Suprapubic skin (tissue), 4 donors: Measurements from ENCODE around the gene BCKDHB. TPM values are rescaled to one million over a fixed set of nuclear protein-coding genes. Genes with fewer than 3 reads are reported as not detected.

Experiments used
- DNase-seq, 2 donors: peaks; one replicate each; pipeline ENCODE4 v3.0.0-alpha.2; 2019; ENCODE audit warnings: low spot score in 2 of 2
- H3K27ac ChIP-seq: fragments of 200-600 bp; sonication (generic); one replicate; pipeline ENCODE4 v1.5.1; 2019
- H3K27me3 ChIP-seq: fragments of 200-600 bp; sonication (generic); one replicate; pipeline ENCODE4 v1.5.1; 2019
- H3K36me3 ChIP-seq: fragments of 200-600 bp; sonication (generic); one replicate; pipeline ENCODE4 v1.5.1; 2019
- H3K4me1 ChIP-seq: fragments of 200-600 bp; sonication (generic); one replicate; pipeline ENCODE4 v1.5.1; 2019
- H3K4me3 ChIP-seq: fragments of 200-600 bp; sonication (generic); one replicate; pipeline ENCODE4 v1.5.1; 2019; ENCODE audit warnings: mild to moderate bottlenecking
- H3K9me3 ChIP-seq: fragments of 200-600 bp; sonication (generic); one replicate; pipeline ENCODE4 v1.5.1; 2019
- CTCF ChIP-seq, 2 donors: fragments of 200-600 bp in 1 of 2; fragments of 450-650 bp in 1 of 2; sonication (generic) in 1 of 2; IDR thresholded peaks; one replicate each; pipeline ENCODE4 v1.5.1; 2016 to 2019; ENCODE audit warnings: antibody characterized with exemption in 2 of 2, mild to moderate bottlenecking in 1 of 2, moderate library complexity in 1 of 2
- EP300 ChIP-seq: sonication (generic); formaldehyde crosslinking; IDR thresholded peaks from one replicate; pipeline ENCODE4 v1.6.1; 2017; ENCODE audit warnings: antibody characterized with exemption
- POLR2A ChIP-seq, 2 donors: fragments of 450-650 bp; IDR thresholded peaks; one replicate each; pipeline ENCODE4 v1.6.1; 2017; ENCODE audit warnings: antibody characterized with exemption in 2 of 2, mild to moderate bottlenecking in 2 of 2, moderate library complexity in 2 of 2
- POLR2AphosphoS5 ChIP-seq, 3 donors: sonication (generic); formaldehyde crosslinking; IDR thresholded peaks; one replicate each; pipeline ENCODE4 v1.6.1; 2017; ENCODE audit warnings: antibody characterized with exemption in 3 of 3
- WGBS: methylation state at CpG from one replicate; pipeline ENCODE4 v1.1.5; 2018; 5-methylcytosine and 5-hydroxymethylcytosine counted together
- total RNA-seq, 4 donors: library from RNA; depleted of rRNA; stranded (reverse); fragments of >200 nt; gene quantifications; one replicate each; pipeline ENCODE4 v1.1.0, GENCODE V29; 2016

BCKDHB gene
- total RNA-seq, 4 donors from 2014 or later = 10.5 to 17.2 (median 14.1) TPM

- no peaks in the 10 kb centered on the region for H3K9me3 ChIP-seq
- DNase-seq = no peak
- H3K4me1 ChIP-seq = no peaks in the 10 kb centered on the region
- H3K27me3 ChIP-seq = no peaks in the 10 kb centered on the region
- H3K4me3 ChIP-seq = no peak overlapping the region
- TF ChIP-seq POLR2A (IDR thresholded peaks at IDR 0.05) (no peak), CTCF (IDR thresholded peaks at IDR 0.05) (no peak), POLR2AphosphoS5 (IDR thresholded peaks at IDR 0.05) (no peak), EP300 (no peak)
- 95% methylated on average over 1 of the region's 1 CpG for WGBS
- H3K27ac ChIP-seq = no peak overlapping the region
- no peaks in the 10 kb centered on the region for H3K36me3 ChIP-seq
These were observed 55.0 kb downstream of the BCKDHB start for GRCh38 chr6:80161434-80161833.

GRCh38 chr6:80163754-80164187 lies 57.3 kb downstream of the BCKDHB start:
- no peak for TF ChIP-seq EP300
- no peak for DNase-seq
- WGBS = 57% methylated on average over 3 of the region's 3 CpGs
- H3K4me3 ChIP-seq = no peak overlapping the region
- no peaks in the 10 kb centered on the region for H3K9me3 ChIP-seq
- no peak overlapping the region for H3K27ac ChIP-seq
- H3K36me3 ChIP-seq = no peaks in the 10 kb centered on the region
- H3K27me3 ChIP-seq = no peaks in the 10 kb centered on the region
- no peaks in the 10 kb centered on the region for H3K4me1 ChIP-seq

- no peaks in the 10 kb centered on the region for H3K9me3 ChIP-seq
- H3K4me1 ChIP-seq = no peaks in the 10 kb centered on the region
- no peak for DNase-seq
- H3K4me3 ChIP-seq = no peak overlapping the region
- no peaks in the 10 kb centered on the region for H3K27me3 ChIP-seq
- no peak overlapping the region for H3K27ac ChIP-seq
- 66% methylated on average over 3 of the region's 3 CpGs for WGBS
- TF ChIP-seq CTCF (IDR thresholded peaks at IDR 0.05) (no peak), POLR2A (IDR thresholded peaks at IDR 0.05) (no peak), POLR2AphosphoS5 (IDR thresholded peaks at IDR 0.05) (no peak), EP300 (no peak)
- H3K36me3 ChIP-seq = no peaks in the 10 kb centered on the region
These were observed 58.7 kb downstream of the BCKDHB start for GRCh38 chr6:80165143-80165542.

GRCh38 chr6:80165819-80166218 lies 59.3 kb downstream of the BCKDHB start:
- H3K36me3 ChIP-seq = no peaks in the 10 kb centered on the region
- H3K27me3 ChIP-seq = no peaks in the 10 kb centered on the region
- no peak for TF ChIP-seq CTCF (IDR thresholded peaks at IDR 0.05)
- H3K4me1 ChIP-seq = no peaks in the 10 kb centered on the region
- WGBS = 94% methylated on average over 1 of the region's 1 CpG
- no peak overlapping the region for H3K27ac ChIP-seq
- H3K4me3 ChIP-seq = no peak overlapping the region
- DNase-seq = no peak
- H3K9me3 ChIP-seq = no peaks in the 10 kb centered on the region

- WGBS = 76% methylated on average over 3 of the region's 3 CpGs
- no peaks in the 10 kb centered on the region for H3K36me3 ChIP-seq
- DNase-seq = no peak
- no peak for TF ChIP-seq CTCF (IDR thresholded peaks at IDR 0.05)
- no peak for TF ChIP-seq POLR2A (IDR thresholded peaks at IDR 0.05)
- no peak for TF ChIP-seq POLR2AphosphoS5 (IDR thresholded peaks at IDR 0.05)
- TF ChIP-seq EP300 = no peak
- H3K4me3 ChIP-seq = no peak overlapping the region
- no peaks in the 10 kb centered on the region for H3K27me3 ChIP-seq
- no peaks in the 10 kb centered on the region for H3K9me3 ChIP-seq
- H3K4me1 ChIP-seq = no peaks in the 10 kb centered on the region
- no peak overlapping the region for H3K27ac ChIP-seq
These were observed 64.0 kb downstream of the BCKDHB start for GRCh38 chr6:80170433-80170832.

GRCh38 chr6:80173411-80173810 lies 66.9 kb downstream of the BCKDHB start:
- Histone ChIP-seq H3K9me3 (no peaks in the 10 kb centered on the region), H3K36me3 (no peaks in the 10 kb centered on the region), H3K27ac (no peak overlapping the region), H3K4me3 (no peak overlapping the region), H3K27me3 (no peaks in the 10 kb centered on the region), H3K4me1 (no peaks in the 10 kb centered on the region)
- TF ChIP-seq POLR2AphosphoS5 (IDR thresholded peaks at IDR 0.05) (no peak), EP300 (no peak), CTCF (IDR thresholded peaks at IDR 0.05) (no peak), POLR2A (IDR thresholded peaks at IDR 0.05) (no peak)
- 94% methylated on average over 1 of the region's 1 CpG for WGBS
- no peak for DNase-seq
